SJSA1 (cell line): ENCODE measurements around the gene RPS6KA3. TPM values are rescaled to one million over a fixed set of nuclear protein-coding genes. Genes with fewer than 3 reads are reported as not detected.
A peak's percentile ranks its signal among the peaks of the same experiment; 100 is the strongest.

Experiments used
- DNase-seq, 2 experiments: peaks; one replicate each; pipeline ENCODE4 v3.0.0-alpha.2; 2015 to 2020; ENCODE audit warnings: low spot score in 2 of 2, low read depth in 1 of 2
- H3K27ac ChIP-seq: fragments of 250-450 bp; sonication (Bioruptor Pico); 2 replicates; pipeline ENCODE4 v1.5.1; 2020; ENCODE audit warnings: mild to moderate bottlenecking, moderate library complexity
- H3K27me3 ChIP-seq: fragments of 250-450 bp; sonication (Bioruptor Pico); replicated peaks from 2 replicates; pipeline ENCODE4 v1.5.1; 2020; ENCODE audit warnings: mild to moderate bottlenecking, moderate library complexity
- H3K36me3 ChIP-seq: fragments of 250-450 bp; sonication (Bioruptor Pico); 2 replicates; pipeline ENCODE4 v1.5.1; 2020; ENCODE audit warnings: mild to moderate bottlenecking
- H3K4me1 ChIP-seq: fragments of 250-450 bp; sonication (Bioruptor Pico); replicated peaks from 2 replicates; pipeline ENCODE4 v1.6.1; 2021; ENCODE audit warnings: mild to moderate bottlenecking
- H3K4me3 ChIP-seq: fragments of 250-450 bp; sonication (Bioruptor Pico); 2 replicates; pipeline ENCODE4 v1.5.1; 2020; ENCODE audit warnings: mild to moderate bottlenecking
- H3K9me3 ChIP-seq: fragments of 250-450 bp; sonication (Bioruptor Pico); replicated peaks from 2 replicates; pipeline ENCODE4 v1.5.1; 2020; ENCODE audit warnings: mild to moderate bottlenecking
- total RNA-seq: library from RNA; depleted of rRNA; stranded (reverse); fragments of >200 nt; shearing (Covaris generic); gene quantifications from 2 replicates; pipeline ENCODE4 v1.2.3, GENCODE V29; 2014; rRNA removed

The RPS6KA3 gene
- total RNA-seq, result 43.8 and 44.0 TPM in 2 replicates

GRCh38 chrX:20266810-20267606 is at the start of gene RPS6KA3:
Gene RPS6KA3, minus strand, starts transcription at chrX:20266909. Its CDS starts 277 bp downstream, at chrX:20266632.
- Histone ChIP-seq H3K27ac (peak within 1 kb of the TSS; percentile 53), H3K9me3 (no peaks in the 10 kb centered on the region; the same call in 1 of the 2 replicates), H3K27me3 (no peaks in the 10 kb centered on the region), H3K4me1 (peaks cover 19% of the 10 kb centered on the region), H3K36me3 (no peaks in the 10 kb centered on the region), H3K4me3 (peak within 1 kb of the TSS; percentile 71)
- peak; percentile 76 to 86 for DNase-seq

GRCh38 chrX:20315140-20315539 is 48.4 kb upstream of the RPS6KA3 start:
- H3K27ac ChIP-seq, result no peak overlapping the region
- no peaks in the 10 kb centered on the region for H3K9me3 ChIP-seq
- no peak overlapping the region for H3K4me3 ChIP-seq
- no peaks in the 10 kb centered on the region for H3K27me3 ChIP-seq
- H3K4me1 ChIP-seq, result no peaks in the 10 kb centered on the region
- DNase-seq, result no peak
- no peaks in the 10 kb centered on the region for H3K36me3 ChIP-seq

- no peaks in the 10 kb centered on the region for H3K27me3 ChIP-seq
- H3K9me3 ChIP-seq, result no peaks in the 10 kb centered on the region
- H3K36me3 ChIP-seq, result no peaks in the 10 kb centered on the region
- no peak overlapping the region for H3K4me3 ChIP-seq
- peaks cover 4% of the 10 kb centered on the region; the same call in 1 of the 2 replicates for H3K4me1 ChIP-seq
- DNase-seq, result no peak
- H3K27ac ChIP-seq, result no peak overlapping the region
These were observed 47.2 kb upstream of the RPS6KA3 start for GRCh38 chrX:20313899-20314298.

GRCh38 chrX:20312018-20312417 is 45.3 kb upstream of the RPS6KA3 start:
- H3K27ac ChIP-seq, result no peak overlapping the region
- no peak overlapping the region for H3K4me3 ChIP-seq
- no peaks in the 10 kb centered on the region for H3K9me3 ChIP-seq
- no peak for DNase-seq
- peaks cover 4% of the 10 kb centered on the region; the same call in 1 of the 2 replicates for H3K4me1 ChIP-seq
- H3K27me3 ChIP-seq, result no peaks in the 10 kb centered on the region
- no peaks in the 10 kb centered on the region for H3K36me3 ChIP-seq

- no peaks in the 10 kb centered on the region for H3K27me3 ChIP-seq
- H3K27ac ChIP-seq, result no peak overlapping the region
- H3K36me3 ChIP-seq, result no peaks in the 10 kb centered on the region
- no peak overlapping the region for H3K4me3 ChIP-seq
- peaks cover 4% of the 10 kb centered on the region; the same call in 1 of the 2 replicates for H3K4me1 ChIP-seq
- no peaks in the 10 kb centered on the region for H3K9me3 ChIP-seq
- DNase-seq, result no peak
These were observed 44.8 kb upstream of the RPS6KA3 start for GRCh38 chrX:20311505-20311904.

GRCh38 chrX:20309806-20310205 is 43.1 kb upstream of the RPS6KA3 start:
- DNase-seq, result no peak
- H3K4me3 ChIP-seq, result no peak overlapping the region
- no peak overlapping the region for H3K27ac ChIP-seq
- H3K36me3 ChIP-seq, result no peaks in the 10 kb centered on the region
- peaks cover 4% of the 10 kb centered on the region; the same call in 1 of the 2 replicates for H3K4me1 ChIP-seq
- H3K9me3 ChIP-seq, result no peaks in the 10 kb centered on the region
- H3K27me3 ChIP-seq, result no peaks in the 10 kb centered on the region

GRCh38 chrX:20306668-20307067 is 40.0 kb upstream of the RPS6KA3 start:
- Histone ChIP-seq H3K4me3 (no peak overlapping the region), H3K4me1 (peaks cover 4% of the 10 kb centered on the region; the same call in 1 of the 2 replicates), H3K9me3 (no peaks in the 10 kb centered on the region), H3K36me3 (no peaks in the 10 kb centered on the region), H3K27ac (no peak overlapping the region), H3K27me3 (no peaks in the 10 kb centered on the region)
- no peak for DNase-seq

GRCh38 chrX:20300822-20301221 is 34.1 kb upstream of the RPS6KA3 start:
- Histone ChIP-seq H3K4me1 (no peaks in the 10 kb centered on the region), H3K4me3 (no peak overlapping the region), H3K27ac (no peak overlapping the region), H3K27me3 (no peaks in the 10 kb centered on the region), H3K36me3 (no peaks in the 10 kb centered on the region), H3K9me3 (no peaks in the 10 kb centered on the region)
- DNase-seq, result no peak

- Histone ChIP-seq H3K27ac (no peak overlapping the region), H3K27me3 (no peaks in the 10 kb centered on the region), H3K9me3 (no peaks in the 10 kb centered on the region), H3K4me3 (no peak overlapping the region), H3K4me1 (no peaks in the 10 kb centered on the region), H3K36me3 (no peaks in the 10 kb centered on the region)
- DNase-seq, result no peak
These were observed 28.2 kb upstream of the RPS6KA3 start for GRCh38 chrX:20294957-20295356.

GRCh38 chrX:20294284-20294683 is 27.6 kb upstream of the RPS6KA3 start:
- no peak overlapping the region for H3K27ac ChIP-seq
- H3K36me3 ChIP-seq, result no peaks in the 10 kb centered on the region
- H3K27me3 ChIP-seq, result no peaks in the 10 kb centered on the region
- H3K4me1 ChIP-seq, result no peaks in the 10 kb centered on the region
- DNase-seq, result no peak
- H3K4me3 ChIP-seq, result no peak overlapping the region
- no peaks in the 10 kb centered on the region for H3K9me3 ChIP-seq

GRCh38 chrX:20285511-20285910 is 18.8 kb upstream of the RPS6KA3 start:
- H3K27ac ChIP-seq, result no peak overlapping the region
- no peaks in the 10 kb centered on the region for H3K27me3 ChIP-seq
- no peaks in the 10 kb centered on the region for H3K4me1 ChIP-seq
- H3K36me3 ChIP-seq, result no peaks in the 10 kb centered on the region
- no peaks in the 10 kb centered on the region for H3K9me3 ChIP-seq
- H3K4me3 ChIP-seq, result no peak overlapping the region
- DNase-seq, result no peak

GRCh38 chrX:20284992-20285391 is 18.3 kb upstream of the RPS6KA3 start:
- Histone ChIP-seq H3K4me1 (no peaks in the 10 kb centered on the region), H3K9me3 (no peaks in the 10 kb centered on the region), H3K4me3 (no peak overlapping the region), H3K27ac (no peak overlapping the region), H3K36me3 (no peaks in the 10 kb centered on the region), H3K27me3 (no peaks in the 10 kb centered on the region)
- DNase-seq, result no peak

- no peaks in the 10 kb centered on the region for H3K27me3 ChIP-seq
- no peak overlapping the region for H3K27ac ChIP-seq
- DNase-seq, result no peak
- H3K9me3 ChIP-seq, result no peaks in the 10 kb centered on the region
- no peak overlapping the region for H3K4me3 ChIP-seq
- H3K36me3 ChIP-seq, result no peaks in the 10 kb centered on the region
- H3K4me1 ChIP-seq, result no peaks in the 10 kb centered on the region
These were observed 17.7 kb upstream of the RPS6KA3 start for GRCh38 chrX:20284444-20284843.

- H3K9me3 ChIP-seq, result no peaks in the 10 kb centered on the region
- no peak overlapping the region for H3K27ac ChIP-seq
- no peak for DNase-seq
- no peaks in the 10 kb centered on the region for H3K4me1 ChIP-seq
- no peaks in the 10 kb centered on the region for H3K27me3 ChIP-seq
- no peak overlapping the region for H3K4me3 ChIP-seq
- no peaks in the 10 kb centered on the region for H3K36me3 ChIP-seq
These were observed 14.2 kb upstream of the RPS6KA3 start for GRCh38 chrX:20280938-20281337.
